Lower lobe of right lung (tissue), 2 donors: ENCODE data around the gene PTPRD. TPM values are rescaled to one million over a fixed set of nuclear protein-coding genes. Genes with fewer than 3 reads are reported as not detected.

Source experiments
- ATAC-seq, 2 donors: fragments of 200-7000 bp; cut with Tn5 transposase; one replicate each; pipeline ENCODE4 v1.9.1; 2020 to 2022; ENCODE audit warnings: mild to moderate bottlenecking in 2 of 2, moderate library complexity in 2 of 2
- DNase-seq: peaks from one replicate; pipeline ENCODE4 v3.0.0-alpha.2; 2020
- H3K27ac ChIP-seq: fragments of 200-600 bp; one replicate; pipeline ENCODE4 v1.8.0; 2022
- H3K27me3 ChIP-seq: fragments of 200-600 bp; one replicate; pipeline ENCODE4 v1.8.0; 2022; ENCODE audit warnings: low read depth
- H3K36me3 ChIP-seq: fragments of 200-600 bp; one replicate; pipeline ENCODE4 v1.8.0; 2022; ENCODE audit warnings: mild to moderate bottlenecking
- H3K4me1 ChIP-seq: fragments of 200-600 bp; one replicate; pipeline ENCODE4 v1.8.0; 2022
- H3K4me3 ChIP-seq: fragments of 200-600 bp; one replicate; pipeline ENCODE4 v1.8.0; 2022; ENCODE audit warnings: mild to moderate bottlenecking
- H3K9me3 ChIP-seq: fragments of 200-600 bp; one replicate; pipeline ENCODE4 v1.8.0; 2022
- CTCF ChIP-seq: fragments of 200-600 bp; IDR thresholded peaks from one replicate; pipeline ENCODE4 v1.8.0; 2022; ENCODE audit warnings: antibody characterized with exemption, mild to moderate bottlenecking
- intact Hi-C: fragments of 100-400 bp; cut with DNase I; formaldehyde crosslinking; loops from one replicate; pipeline ENCODE4 v1.11.0; 2022
- total RNA-seq: library from RNA; stranded (reverse); fragmentation: NEBNext Ultra II Directional; extraction: Animal tissue kit (Norgen Biotek cat#: 25700); gene quantifications from one replicate; pipeline ENCODE4 v1.2.1, GENCODE V29; 2021
- donor health status: DM: no; HTN: yes; CAD: no; lungs with severe emphysema.

PTPRD gene
- total RNA-seq, 1 donor from 2014 or later: 17.2 TPM

- no peaks in the 10 kb centered on the region for H3K36me3 ChIP-seq
- ATAC-seq (no peak), DNase-seq (no peak)
- no peak overlapping the region for H3K27ac ChIP-seq
- H3K9me3 ChIP-seq: no peaks in the 10 kb centered on the region
- intact Hi-C loops: no loop called here
- TF ChIP-seq CTCF: no peak
- H3K4me3 ChIP-seq: no peak overlapping the region
- no peaks in the 10 kb centered on the region for H3K27me3 ChIP-seq
- no peaks in the 10 kb centered on the region for H3K4me1 ChIP-seq
Observed at GRCh38 chr9:9612270-9612669, 1000.5 kb downstream of the PTPRD start.

- H3K9me3 ChIP-seq: no peaks in the 10 kb centered on the region
- no peaks in the 10 kb centered on the region for H3K27me3 ChIP-seq
- no peaks in the 10 kb centered on the region for H3K36me3 ChIP-seq
- H3K4me3 ChIP-seq: no peak overlapping the region
- DNase-seq: no peak
- H3K27ac ChIP-seq: no peak overlapping the region
- no peaks in the 10 kb centered on the region for H3K4me1 ChIP-seq
- intact Hi-C loops: no loop called here
- no peak for ATAC-seq
- TF ChIP-seq CTCF: no peak
Observed at GRCh38 chr9:9605681-9606080, 1007.1 kb downstream of the PTPRD start.

- intact Hi-C loops: no loop called here
- ATAC-seq (no peak), DNase-seq (no peak)
- Histone ChIP-seq H3K36me3 (no peaks in the 10 kb centered on the region), H3K4me3 (no peak overlapping the region), H3K9me3 (no peaks in the 10 kb centered on the region), H3K27ac (no peak overlapping the region), H3K27me3 (no peaks in the 10 kb centered on the region), H3K4me1 (no peaks in the 10 kb centered on the region)
- no peak for TF ChIP-seq CTCF
Observed at GRCh38 chr9:9603345-9603744, 1009.5 kb downstream of the PTPRD start.

- no peaks in the 10 kb centered on the region for H3K9me3 ChIP-seq
- H3K4me1 ChIP-seq: no peaks in the 10 kb centered on the region
- H3K27ac ChIP-seq: no peak overlapping the region
- no peaks in the 10 kb centered on the region for H3K27me3 ChIP-seq
- no peak for DNase-seq
- intact Hi-C loops: no loop called here
- no peak overlapping the region for H3K4me3 ChIP-seq
- no peak for TF ChIP-seq CTCF
- H3K36me3 ChIP-seq: no peaks in the 10 kb centered on the region
- ATAC-seq: no peak
Observed at GRCh38 chr9:9598723-9599122, 1014.1 kb downstream of the PTPRD start.

- H3K4me3 ChIP-seq: no peak overlapping the region
- DNase-seq: no peak
- H3K27ac ChIP-seq: no peak overlapping the region
- intact Hi-C loops: no loop called here
- no peak for TF ChIP-seq CTCF
- H3K27me3 ChIP-seq: no peaks in the 10 kb centered on the region
- H3K4me1 ChIP-seq: no peaks in the 10 kb centered on the region
- no peak for ATAC-seq
- no peaks in the 10 kb centered on the region for H3K36me3 ChIP-seq
- no peaks in the 10 kb centered on the region for H3K9me3 ChIP-seq
Observed at GRCh38 chr9:9592104-9592503, 1020.7 kb downstream of the PTPRD start.

GRCh38 chr9:9585920-9586319, 1026.9 kb downstream of the PTPRD start:
- ATAC-seq: no peak
- Histone ChIP-seq H3K4me3 (no peak overlapping the region), H3K36me3 (no peaks in the 10 kb centered on the region), H3K9me3 (no peaks in the 10 kb centered on the region), H3K4me1 (no peaks in the 10 kb centered on the region), H3K27me3 (no peaks in the 10 kb centered on the region), H3K27ac (no peak overlapping the region)
- intact Hi-C loops: no loop called here
- no peak for TF ChIP-seq CTCF
- no peak for DNase-seq
